K562 (cell line): ENCODE measurements around the gene MED16. TPM values are rescaled to one million over a fixed set of nuclear protein-coding genes. Genes with fewer than 3 reads are reported as not detected.

Experiments used
- BHLHE40 ChIP-seq: IDR thresholded peaks from 2 replicates; pipeline ENCODE4 v1.6.1; 2011; ENCODE audit warnings: low read length, improper control_type of control experiment
- GABPB2 ChIP-seq: fragments of 250-450 bp; sonication (Bioruptor Pico); conservative IDR thresholded peaks from 2 replicates; pipeline ENCODE4 v1.5.1; 2021; ENCODE audit warnings: mild to moderate bottlenecking
- HMGN3 ChIP-seq: IDR thresholded peaks from 2 replicates; pipeline ENCODE4 v1.6.1; 2011; ENCODE audit warnings: borderline replicate concordance, low read depth, mild to moderate bottlenecking, mixed read lengths, low read length; ENCODE audit not compliant: insufficient read length; ENCODE audit errors: extremely low read depth
- HNRNPL ChIP-seq: fragments of 200-400 bp; formaldehyde crosslinking; IDR thresholded peaks from 2 replicates; pipeline ENCODE4 v1.6.1; 2017; ENCODE audit warnings: low read depth, mild to moderate bottlenecking, low read length
- ID3 ChIP-seq, 2 experiments: fragments of 250-450 bp in 1 of 2; fragments of 450-650 bp in 1 of 2; sonication (Bioruptor Pico) in 1 of 2; IDR thresholded peaks; 2 replicates each; pipeline versions ENCODE4 v1.6.1 to v1.8.0; 2016 to 2021; ENCODE audit warnings: mild to moderate bottlenecking in 2 of 2, moderate library complexity in 2 of 2, missing compliant biosample characterization in 1 of 2, missing genetic modification characterization in 1 of 2
- LCOR ChIP-seq: sonication (generic); formaldehyde crosslinking; IDR thresholded peaks from 2 replicates; pipeline ENCODE4 v1.8.0; 2022; ENCODE audit warnings: mild to moderate bottlenecking, missing genetic modification reagents
- MCM7 ChIP-seq, 2 experiments: fragments of 450-650 bp; IDR thresholded peaks; 2 replicates each; pipeline ENCODE4 v1.6.1; 2016 to 2018
- NCOA2 ChIP-seq, 2 experiments: fragments of 450-650 bp; IDR thresholded peaks; 2 replicates each; pipeline ENCODE4 v1.6.1; 2018; ENCODE audit warnings: mild to moderate bottlenecking in 2 of 2, moderate library complexity in 1 of 2; ENCODE audit not compliant: partially characterized antibody in 2 of 2
- NELFE ChIP-seq: IDR thresholded peaks from 2 replicates; pipeline ENCODE4 v1.6.1; 2011; ENCODE audit warnings: mild to moderate bottlenecking; ENCODE audit not compliant: insufficient read depth, insufficient read length
- NUFIP1 ChIP-seq: fragments of 450-650 bp; IDR thresholded peaks from 2 replicates; pipeline ENCODE4 v1.6.1; 2018; ENCODE audit not compliant: partially characterized antibody
- PRMT5 ChIP-seq: sonication (generic); formaldehyde crosslinking; IDR thresholded peaks from 2 replicates; pipeline ENCODE4 v1.5.0; 2020; ENCODE audit warnings: missing genetic modification reagents
- SAFB2 ChIP-seq: fragments of 200-400 bp; formaldehyde crosslinking; IDR thresholded peaks from 2 replicates; pipeline ENCODE4 v1.6.1; 2018; ENCODE audit warnings: borderline replicate concordance, low read length, low read depth, moderate library complexity; ENCODE audit not compliant: severe bottlenecking
- SLC30A9 ChIP-seq: fragments of 250-450 bp; sonication (Bioruptor Pico); IDR thresholded peaks from 2 replicates; pipeline ENCODE4 v1.8.0; 2022; ENCODE audit warnings: mild to moderate bottlenecking, moderate library complexity
- SMAD3 ChIP-seq: fragments of 450-650 bp; formaldehyde crosslinking; conservative IDR thresholded peaks from 2 replicates; pipeline ENCODE4 v1.4.0; 2020; ENCODE audit warnings: mild to moderate bottlenecking
- SRF ChIP-seq, 2 experiments: fragments of 250-450, 450-650 bp in 1 of 2; sonication (Bioruptor Pico) in 1 of 2; sonication (generic) in 1 of 2; formaldehyde crosslinking; IDR thresholded peaks; 2 replicates each; pipeline versions ENCODE4 v1.5.0 to v1.5.1; 2020 to 2022; ENCODE audit warnings: mild to moderate bottlenecking in 1 of 2, missing genetic modification reagents in 1 of 2
- ZC3H8 ChIP-seq: fragments of 450-650 bp; IDR thresholded peaks from 2 replicates; pipeline ENCODE4 v1.6.1; 2017
- ZNF134 ChIP-seq: fragments of 250-450 bp; sonication (Bioruptor Pico); conservative IDR thresholded peaks from 2 replicates; pipeline ENCODE4 v1.4.0; 2020
- ZNF408 ChIP-seq: fragments of 250-450 bp; sonication (Bioruptor Pico); IDR thresholded peaks from 2 replicates; pipeline ENCODE4 v1.4.0; 2020; ENCODE audit warnings: low read depth, mild to moderate bottlenecking, moderate library complexity
- ZNF583 ChIP-seq: fragments of 250-450 bp; sonication (Bioruptor Pico); IDR thresholded peaks from 2 replicates; pipeline ENCODE4 v1.4.0; 2020
- ZNF76 ChIP-seq: fragments of 250-450 bp; sonication (Bioruptor Pico); IDR thresholded peaks from 2 replicates; pipeline ENCODE4 v1.4.0; 2020; ENCODE audit warnings: mild to moderate bottlenecking, moderate library complexity, borderline replicate concordance
- polyA plus RNA-seq, 8 experiments: library from polyadenylated mRNA; depleted of rRNA in 4 of 8; stranded (reverse) in 5 of 8; unstranded in 3 of 8; fragments of >200 nt; fragmentation: Nextera tagmentation in 2 of 8; fragmentation: Illumina TruSeq in 1 of 8; extraction: Ambion mirVana in 2 of 8; extraction: Trizol in 1 of 8; gene quantifications; 2 replicates each; pipeline versions ENCODE4 v1.2.1 to v1.2.3, GENCODE V29; 2011 to 2014; ENCODE audit warnings: inconsistent platforms in 1 of 8, missing spikeins in 1 of 8
- total RNA-seq, 7 experiments: library from RNA; depleted of rRNA in 6 of 7; stranded (reverse); fragments of >200 nt in 6 of 7; fragmentation: Illumina TruSeq in 2 of 7; extraction: Trizol in 2 of 7; gene quantifications; 2 replicates each; pipeline versions ENCODE4 v1.2.1 to v1.2.3, GENCODE V29; 2011 to 2021; ENCODE audit warnings: low replicate concordance in 1 of 7
- TF ChIP-seq, protein P1 (sequence below), 2 experiments: fragments of 450-650 bp in 1 of 2; sonication (generic) in 1 of 2; formaldehyde crosslinking in 1 of 2; IDR thresholded peaks in 1 of 2; conservative IDR thresholded peaks in 1 of 2; 2 replicates each; pipeline versions ENCODE4 v1.6.1 to v1.8.1; 2016 to 2023; ENCODE audit warnings: mild to moderate bottlenecking in 2 of 2, moderate library complexity in 2 of 2, inconsistent platforms in 1 of 2, missing genetic modification reagents in 1 of 2
- TF ChIP-seq, protein P2 (sequence below), 2 experiments: fragments of 200-800 bp in 1 of 2; sonication (Bioruptor generic) in 1 of 2; sonication (generic) in 1 of 2; formaldehyde crosslinking in 1 of 2; IDR thresholded peaks in 1 of 2; conservative IDR thresholded peaks in 1 of 2; 2 replicates each; pipeline versions ENCODE4 v1.5.0 to v1.6.1; 2016 to 2020; ENCODE audit warnings: missing compliant biosample characterization in 1 of 2, missing genetic modification characterization in 1 of 2, missing genetic modification reagents in 1 of 2
- TF ChIP-seq, protein P3 (sequence below): fragments of 250-450 bp; sonication (Bioruptor Pico); IDR thresholded peaks from 2 replicates; pipeline ENCODE4 v1.4.0; 2020; ENCODE audit warnings: borderline replicate concordance

The MED16 gene
- total and polyA plus RNA-seq, 9 of the 15 experiments (the other 6 are each of a cell fraction or from before 2014, with no cell fraction given) = 0.89 to 59.9 (median 8.6) TPM

DNA sequence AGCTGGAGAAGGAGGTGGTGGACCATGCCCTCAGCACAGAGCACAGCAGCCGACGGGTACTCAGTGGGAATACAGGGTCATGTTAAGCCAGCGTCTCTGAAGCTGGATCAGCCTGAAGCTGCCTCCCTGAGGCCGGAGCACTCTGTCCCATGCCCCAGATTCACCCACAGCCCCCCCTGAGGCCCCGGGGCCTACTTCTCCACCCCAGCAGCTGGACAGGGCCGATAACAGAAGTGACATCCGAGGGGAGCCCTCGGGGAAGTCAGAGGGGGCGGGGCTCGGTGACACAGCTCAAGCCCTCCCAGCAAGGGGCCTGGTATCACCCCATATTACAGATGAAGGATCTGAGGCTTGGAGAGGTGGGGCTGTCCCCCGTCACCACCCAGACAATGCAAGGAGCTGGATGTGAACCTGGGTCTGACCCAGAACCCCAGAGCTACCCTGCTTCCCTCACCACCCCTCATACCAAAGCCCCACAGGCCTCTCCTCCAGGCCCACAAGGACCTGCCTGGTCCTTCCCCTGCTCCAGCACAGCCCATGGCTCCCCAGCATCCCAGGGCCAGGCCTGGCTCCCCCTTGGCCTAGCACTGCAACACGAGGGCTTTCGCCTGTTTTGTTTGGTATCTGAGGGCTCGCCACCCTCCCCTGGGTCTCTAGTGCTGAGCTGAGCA lies 14.3 kb upstream of the MED16 start (continued):
- TF ChIP-seq NCOA2 (IDR thresholded peaks at IDR 0.05; ENCODE audit: partially characterized antibody in 2 of 2) (no peak), LCOR (CRISPR knock-in tag) (0 out of 2 replicates have a peak, but pooled peaks have one; percentile 39), GABPB2 (CRISPR knock-in tag) (no peak), HNRNPL (peak; percentile 77), ZNF76 (CRISPR knock-in tag) (peak; percentile 75; the same call in 1 of the 2 replicates), HMGN3 (peak; percentile 100), ZNF134 (CRISPR knock-in tag) (peak; percentile 46; the same call in 1 of the 2 replicates), NUFIP1 (no peak), PRMT5 (CRISPR knock-in tag) (no peak), BHLHE40 (peak; percentile 31; the same call in 1 of the 2 replicates), ZC3H8 (no peak), SAFB2 (no peak), SMAD3 (CRISPR knock-in tag) (peak; percentile 41; the same call in 1 of the 2 replicates), SRF (CRISPR knock-in tag; IDR thresholded peaks at IDR 0.05) (peak in 1 of 2 experiments; percentile 89; a peak in 1 of 4 replicates), ZNF583 (CRISPR knock-in tag) (0 out of 2 replicates have a peak, but pooled peaks have one; percentile 48), SLC30A9 (CRISPR knock-in tag) (no peak), NELFE (no peak), MCM7 (IDR thresholded peaks at IDR 0.05) (no peak), ID3 (CRISPR knock-in tag; IDR thresholded peaks at IDR 0.05) (no peak), ID3 (tag; IDR thresholded peaks at IDR 0.05) (peak; percentile 33; the same call in 1 of the 2 replicates), ZNF408 (CRISPR knock-in tag) (no peak)
- TF ChIP-seq, protein P1, sequence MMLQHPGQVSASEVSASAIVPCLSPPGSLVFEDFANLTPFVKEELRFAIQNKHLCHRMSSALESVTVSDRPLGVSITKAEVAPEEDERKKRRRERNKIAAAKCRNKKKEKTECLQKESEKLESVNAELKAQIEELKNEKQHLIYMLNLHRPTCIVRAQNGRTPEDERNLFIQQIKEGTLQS (IDR thresholded peaks at IDR 0.05) = peak; percentile 61; the same call in 1 of the 2 replicates
- TF ChIP-seq, protein P1 (CRISPR knock-in tag; conservative IDR thresholded peaks at IDR 0.05) = no peak
- TF ChIP-seq, protein P2, sequence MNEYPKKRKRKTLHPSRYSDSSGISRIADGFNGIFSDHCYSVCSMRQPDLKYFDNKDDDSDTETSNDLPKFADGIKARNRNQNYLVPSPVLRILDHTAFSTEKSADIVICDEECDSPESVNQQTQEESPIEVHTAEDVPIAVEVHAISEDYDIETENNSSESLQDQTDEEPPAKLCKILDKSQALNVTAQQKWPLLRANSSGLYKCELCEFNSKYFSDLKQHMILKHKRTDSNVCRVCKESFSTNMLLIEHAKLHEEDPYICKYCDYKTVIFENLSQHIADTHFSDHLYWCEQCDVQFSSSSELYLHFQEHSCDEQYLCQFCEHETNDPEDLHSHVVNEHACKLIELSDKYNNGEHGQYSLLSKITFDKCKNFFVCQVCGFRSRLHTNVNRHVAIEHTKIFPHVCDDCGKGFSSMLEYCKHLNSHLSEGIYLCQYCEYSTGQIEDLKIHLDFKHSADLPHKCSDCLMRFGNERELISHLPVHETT (CRISPR knock-in tag; conservative IDR thresholded peaks at IDR 0.05 in 1 of 2, IDR thresholded peaks at IDR 0.05 in 1 of 2) = no peak; a peak in 1 of 4 replicates
- TF ChIP-seq, protein P3, sequence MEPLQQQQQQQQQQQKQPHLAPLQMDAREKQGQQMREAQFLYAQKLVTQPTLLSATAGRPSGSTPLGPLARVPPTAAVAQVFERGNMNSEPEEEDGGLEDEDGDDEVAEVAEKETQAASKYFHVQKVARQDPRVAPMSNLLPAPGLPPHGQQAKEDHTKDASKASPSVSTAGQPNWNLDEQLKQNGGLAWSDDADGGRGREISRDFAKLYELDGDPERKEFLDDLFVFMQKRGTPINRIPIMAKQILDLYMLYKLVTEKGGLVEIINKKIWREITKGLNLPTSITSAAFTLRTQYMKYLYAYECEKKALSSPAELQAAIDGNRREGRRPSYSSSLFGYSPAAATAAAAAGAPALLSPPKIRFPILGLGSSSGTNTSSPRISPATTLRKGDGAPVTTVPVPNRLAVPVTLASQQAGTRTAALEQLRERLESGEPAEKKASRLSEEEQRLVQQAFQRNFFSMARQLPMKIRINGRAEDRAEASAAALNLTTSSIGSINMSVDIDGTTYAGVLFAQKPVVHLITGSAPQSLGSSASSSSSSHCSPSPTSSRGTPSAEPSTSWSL (CRISPR knock-in tag) = no peak
